GM13976 (cell line): Measurements from ENCODE around the gene COL28A1.

Experiments
- DNase-seq: peaks from one replicate; pipeline ENCODE4 v3.0.0; 2012; ENCODE audit warnings: low spot score
- in situ Hi-C: fragments of 300-500 bp; cut with MboI; formaldehyde crosslinking; loops from one replicate; pipeline ENCODE4 v1.12.0; 2022; ENCODE audit warnings: low sequenced_read_pairs, mixed read lengths, inconsistent platforms; ENCODE audit not compliant: unreplicated experiment
- TF ChIP-seq, protein P1 (sequence below): IDR thresholded peaks from 2 replicates; pipeline ENCODE4 v1.5.1; 2012; ENCODE audit warnings: borderline replicate concordance, mild to moderate bottlenecking; ENCODE audit not compliant: insufficient read depth; ENCODE audit errors: extremely low read depth, missing control alignments, control extremely low read depth

The COL28A1 gene

DNA sequence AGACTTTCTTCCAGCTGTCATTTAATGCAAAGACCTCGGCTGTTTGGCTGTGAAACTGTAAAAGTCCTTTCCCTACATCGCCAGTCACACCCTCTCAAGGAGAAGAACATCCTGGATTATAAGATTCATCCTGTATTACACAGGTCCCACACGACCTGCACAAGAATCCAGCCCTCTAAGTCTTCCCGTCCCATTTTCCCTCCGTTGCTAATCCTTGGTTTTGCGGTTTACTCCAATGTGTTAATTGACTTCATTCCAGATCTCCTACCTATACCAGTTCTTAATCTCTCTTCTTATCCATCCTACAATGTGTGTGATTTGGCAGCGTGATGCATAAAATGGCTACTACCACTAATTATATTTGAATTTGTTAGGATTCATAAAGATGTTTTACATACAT is 110.4 kb downstream of the COL28A1 start:
- DNase-seq: no peak
- TF ChIP-seq, protein P1, sequence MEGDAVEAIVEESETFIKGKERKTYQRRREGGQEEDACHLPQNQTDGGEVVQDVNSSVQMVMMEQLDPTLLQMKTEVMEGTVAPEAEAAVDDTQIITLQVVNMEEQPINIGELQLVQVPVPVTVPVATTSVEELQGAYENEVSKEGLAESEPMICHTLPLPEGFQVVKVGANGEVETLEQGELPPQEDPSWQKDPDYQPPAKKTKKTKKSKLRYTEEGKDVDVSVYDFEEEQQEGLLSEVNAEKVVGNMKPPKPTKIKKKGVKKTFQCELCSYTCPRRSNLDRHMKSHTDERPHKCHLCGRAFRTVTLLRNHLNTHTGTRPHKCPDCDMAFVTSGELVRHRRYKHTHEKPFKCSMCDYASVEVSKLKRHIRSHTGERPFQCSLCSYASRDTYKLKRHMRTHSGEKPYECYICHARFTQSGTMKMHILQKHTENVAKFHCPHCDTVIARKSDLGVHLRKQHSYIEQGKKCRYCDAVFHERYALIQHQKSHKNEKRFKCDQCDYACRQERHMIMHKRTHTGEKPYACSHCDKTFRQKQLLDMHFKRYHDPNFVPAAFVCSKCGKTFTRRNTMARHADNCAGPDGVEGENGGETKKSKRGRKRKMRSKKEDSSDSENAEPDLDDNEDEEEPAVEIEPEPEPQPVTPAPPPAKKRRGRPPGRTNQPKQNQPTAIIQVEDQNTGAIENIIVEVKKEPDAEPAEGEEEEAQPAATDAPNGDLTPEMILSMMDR: no peak
- in situ Hi-C loops: loop anchor here (10.0 to 25.0 kb wide), 2 partner anchors 129 to 787 kb away; no protein-coding TSS in a partner anchor

DNA sequence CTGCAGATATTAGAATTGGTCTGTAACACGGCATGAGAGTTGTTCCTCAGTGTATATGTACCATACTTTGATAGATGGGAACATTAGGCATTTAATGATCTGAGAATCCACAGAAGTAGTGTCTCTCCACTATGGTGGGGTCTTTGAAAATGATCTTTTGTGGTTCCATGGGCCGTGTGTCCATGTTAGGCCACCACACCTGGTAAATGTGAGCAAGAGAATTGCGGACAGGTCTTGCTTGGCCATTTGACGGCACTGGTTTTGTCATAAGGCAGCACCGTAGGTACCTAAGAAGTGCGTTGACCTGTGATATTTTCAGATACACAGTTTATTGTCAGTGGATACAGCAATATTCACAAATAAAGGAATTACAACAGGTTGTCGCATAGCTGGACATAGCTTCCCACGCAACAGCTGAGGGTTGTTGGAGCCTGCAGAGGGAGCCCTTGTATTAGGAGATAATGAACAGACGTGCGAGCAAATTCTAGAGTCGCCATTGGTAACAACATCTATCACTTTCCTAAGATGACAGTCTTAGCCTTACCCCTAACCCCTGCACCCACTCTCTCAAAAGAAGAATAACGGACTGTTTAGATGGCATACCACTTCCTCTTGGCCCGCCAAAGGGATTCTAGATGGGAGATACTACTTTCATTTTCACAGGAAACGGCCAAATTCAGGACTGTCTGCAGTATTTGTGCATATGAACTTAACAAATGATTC is 111.4 kb downstream of the COL28A1 start:
- peak; percentile 55 for DNase-seq
- TF ChIP-seq, protein P1: peak; percentile 67
- in situ Hi-C loops: loop anchor here (10.0 kb wide), 1 partner anchor 130 kb away; no protein-coding TSS in a partner anchor

DNA sequence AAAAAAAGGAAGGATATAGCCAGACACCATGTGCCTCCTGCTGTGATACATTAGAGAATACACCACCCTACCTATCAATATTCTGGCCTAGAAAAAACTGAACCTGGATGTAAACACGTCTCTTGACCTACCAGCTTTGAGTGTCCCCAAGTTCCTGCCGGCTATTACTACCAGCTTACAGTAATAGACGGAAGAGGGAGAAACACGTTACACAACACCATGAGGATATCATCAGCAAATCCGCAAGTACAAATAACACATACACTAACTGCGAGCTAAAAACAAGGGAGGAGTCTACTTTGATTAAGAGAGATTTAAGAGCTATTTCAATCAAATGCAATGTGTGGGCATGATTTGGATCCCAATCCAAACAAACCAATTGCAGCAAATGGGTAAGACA is 113.0 kb downstream of the COL28A1 start:
- in situ Hi-C loops: loop anchor here (10.0 kb wide), 1 partner anchor 132 kb away; no protein-coding TSS in a partner anchor
- no peak for DNase-seq
- TF ChIP-seq, protein P1: no peak

DNA sequence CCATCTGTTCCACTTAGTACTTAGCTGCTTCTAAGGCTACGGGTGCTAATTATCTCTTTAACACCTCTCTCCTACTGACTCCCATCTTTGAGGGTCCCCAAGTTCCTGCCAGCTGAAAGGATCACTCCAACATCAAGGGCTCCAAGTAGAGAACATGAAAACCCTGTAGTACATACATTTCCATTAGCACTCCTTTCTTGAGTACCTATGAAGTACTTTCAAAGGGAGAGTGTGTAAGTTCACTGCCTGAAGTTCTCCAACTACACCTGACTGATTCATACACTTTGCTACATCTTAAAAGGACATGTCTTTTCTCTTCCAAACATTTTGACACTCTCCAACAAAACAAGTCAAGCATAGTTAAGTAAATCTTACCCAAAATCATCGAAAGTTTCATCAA is 113.8 kb downstream of the COL28A1 start:
- in situ Hi-C loops: loop anchor here (10.0 kb wide), 1 partner anchor 133 kb away; no protein-coding TSS in a partner anchor
- TF ChIP-seq, protein P1: no peak
- no peak for DNase-seq

DNA sequence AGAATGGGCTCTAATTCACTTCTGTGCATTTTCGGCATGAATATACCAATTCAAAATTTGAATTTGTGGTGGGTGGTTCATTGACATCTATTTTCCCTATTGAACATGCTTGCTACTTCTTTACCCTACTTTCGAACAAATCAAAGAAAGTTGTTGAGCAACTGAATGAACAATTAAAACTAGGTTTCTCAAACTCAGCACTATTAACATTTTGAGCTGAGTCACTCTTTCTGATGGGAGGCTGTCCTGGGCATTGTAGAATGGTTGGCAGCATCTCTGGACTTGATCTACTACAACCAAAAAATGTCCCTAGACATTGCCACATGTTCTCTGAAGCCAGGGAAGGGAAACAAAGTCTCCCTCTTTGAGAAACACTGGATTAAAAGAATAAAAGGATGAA is 116.7 kb downstream of the COL28A1 start:
- TF ChIP-seq, protein P1: no peak
- DNase-seq: no peak
- in situ Hi-C loops: no loop called here

DNA sequence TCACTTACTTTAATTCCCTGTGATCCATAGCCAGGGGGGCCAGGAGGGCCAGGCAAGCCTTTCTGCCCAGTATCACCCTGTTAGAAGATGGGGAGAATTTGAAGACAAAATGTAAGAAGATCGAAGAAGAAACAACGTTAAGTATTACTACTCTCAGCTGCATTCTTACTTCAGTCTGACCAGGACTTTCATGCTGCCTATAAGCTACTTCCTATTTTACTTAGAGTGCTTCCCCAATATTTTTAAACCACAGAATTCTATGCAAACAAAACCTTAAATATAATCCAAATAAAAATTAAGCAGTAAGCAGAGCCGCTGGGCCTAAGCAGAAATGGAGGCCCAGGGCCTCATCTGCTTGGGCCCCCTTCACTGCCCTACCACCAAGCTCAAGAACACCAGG is 117.8 kb downstream of the COL28A1 start:
- in situ Hi-C loops: no loop called here
- no peak for DNase-seq
- TF ChIP-seq, protein P1: no peak
